HuH-7 (cell line): ENCODE results near the gene PRTN3.

Experiments
- DNase-seq: peaks from one replicate; pipeline ENCODE4 v3.0.0; 2011; ENCODE audit warnings: low spot score

Gene PRTN3, protein sequence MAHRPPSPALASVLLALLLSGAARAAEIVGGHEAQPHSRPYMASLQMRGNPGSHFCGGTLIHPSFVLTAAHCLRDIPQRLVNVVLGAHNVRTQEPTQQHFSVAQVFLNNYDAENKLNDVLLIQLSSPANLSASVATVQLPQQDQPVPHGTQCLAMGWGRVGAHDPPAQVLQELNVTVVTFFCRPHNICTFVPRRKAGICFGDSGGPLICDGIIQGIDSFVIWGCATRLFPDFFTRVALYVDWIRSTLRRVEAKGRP

DNA sequence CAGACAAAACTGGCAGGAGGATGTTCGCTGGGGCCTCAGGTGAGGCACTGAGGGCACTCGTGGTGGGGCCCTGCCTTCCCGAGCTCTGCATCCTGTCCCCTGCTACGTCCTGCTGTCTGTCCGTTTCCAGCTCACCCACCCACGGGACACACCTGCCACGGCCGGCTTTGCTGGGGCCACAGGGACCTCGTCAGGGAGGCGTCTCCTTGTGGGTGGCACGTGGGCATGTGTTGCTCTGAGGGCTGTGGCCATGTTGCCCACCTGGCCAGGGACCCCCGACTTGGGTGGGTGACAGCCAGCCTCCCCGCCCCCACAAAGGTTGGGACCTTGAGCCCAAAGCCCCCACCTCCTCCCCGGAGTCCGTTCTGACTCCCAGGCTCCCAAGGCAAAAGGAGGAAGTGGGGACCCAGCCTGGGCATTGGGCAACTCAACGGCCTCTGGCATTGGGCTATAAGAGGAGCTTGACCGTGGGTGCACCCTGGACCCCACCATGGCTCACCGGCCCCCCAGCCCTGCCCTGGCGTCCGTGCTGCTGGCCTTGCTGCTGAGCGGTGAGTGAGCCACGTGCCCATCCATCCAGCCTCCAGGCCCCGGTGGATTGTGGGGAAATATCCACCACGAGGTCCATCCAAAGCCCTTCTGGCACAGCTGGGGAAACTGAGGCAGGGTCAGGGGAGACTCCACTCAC lies at the start of gene PRTN3:
PRTN3 (plus strand) TSS at position 481 of the 688 bp plus-strand sequence; CDS start at position 491, 10 bp downstream.
- no peak for DNase-seq

DNA sequence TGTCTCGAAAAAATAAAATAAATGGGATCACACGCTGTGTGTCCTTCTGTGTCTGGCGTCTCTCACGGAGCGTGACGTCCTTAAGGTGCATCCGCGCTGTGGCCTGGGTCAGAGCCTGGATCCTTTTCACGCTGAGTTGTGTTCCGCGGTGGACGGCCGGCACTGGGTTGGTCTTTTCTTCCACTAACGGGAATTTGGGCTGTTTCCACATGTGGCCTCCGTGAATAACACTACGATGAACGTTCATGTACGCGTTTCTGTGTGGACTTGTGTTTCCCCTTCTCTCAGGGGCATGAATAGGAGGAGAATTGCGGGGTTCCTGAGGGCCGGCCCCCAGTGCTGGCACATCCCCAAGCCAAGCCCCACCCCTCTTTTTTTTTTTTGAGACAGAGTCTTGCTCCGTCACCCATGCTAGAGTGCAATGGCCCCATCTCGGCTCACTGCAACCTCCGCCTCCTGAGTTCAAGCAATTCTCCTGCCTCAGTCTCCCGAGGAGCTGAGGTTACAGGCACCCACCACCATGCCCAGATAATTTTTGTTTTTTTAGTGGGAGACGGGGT lies 49.7 kb upstream of the PRTN3 start:
- DNase-seq, result no peak

DNA sequence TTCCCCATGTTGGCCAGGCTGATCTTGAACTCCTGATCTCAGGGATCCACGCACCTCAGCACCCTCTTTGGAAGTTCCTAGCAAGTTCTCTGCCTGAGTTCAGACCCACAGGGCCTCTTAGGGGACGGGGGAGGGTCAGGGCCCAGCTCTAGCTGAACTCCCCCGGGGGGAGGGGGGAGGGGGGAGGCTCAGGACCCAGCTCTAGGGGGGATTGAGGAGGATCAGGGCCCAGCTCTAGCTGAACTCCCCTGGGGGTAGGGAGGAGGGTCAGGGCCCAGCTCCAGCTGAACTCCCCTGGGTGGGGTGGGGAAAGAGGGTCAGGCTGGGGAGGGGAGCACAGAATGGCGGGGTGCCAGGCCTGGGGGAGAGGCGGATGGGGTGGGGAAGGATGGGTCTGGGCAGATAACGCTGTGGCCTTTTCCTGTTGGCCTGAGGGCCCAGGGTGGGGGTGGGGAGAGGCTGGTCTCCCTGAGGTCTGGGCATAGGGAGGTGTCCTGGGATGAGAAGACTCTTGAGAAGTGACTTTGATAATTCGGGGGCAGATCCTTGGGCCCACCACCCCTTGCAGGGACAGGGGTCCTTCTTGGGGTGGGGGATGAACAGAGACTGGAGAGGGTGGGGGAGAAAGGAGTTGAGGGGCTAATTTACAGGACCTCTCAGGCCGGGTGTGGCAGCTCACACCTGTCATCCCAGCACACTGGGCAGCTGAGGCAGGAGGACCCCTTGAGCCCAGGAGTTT lies 49.1 kb upstream of the PRTN3 start:
- DNase-seq, result no peak

DNA sequence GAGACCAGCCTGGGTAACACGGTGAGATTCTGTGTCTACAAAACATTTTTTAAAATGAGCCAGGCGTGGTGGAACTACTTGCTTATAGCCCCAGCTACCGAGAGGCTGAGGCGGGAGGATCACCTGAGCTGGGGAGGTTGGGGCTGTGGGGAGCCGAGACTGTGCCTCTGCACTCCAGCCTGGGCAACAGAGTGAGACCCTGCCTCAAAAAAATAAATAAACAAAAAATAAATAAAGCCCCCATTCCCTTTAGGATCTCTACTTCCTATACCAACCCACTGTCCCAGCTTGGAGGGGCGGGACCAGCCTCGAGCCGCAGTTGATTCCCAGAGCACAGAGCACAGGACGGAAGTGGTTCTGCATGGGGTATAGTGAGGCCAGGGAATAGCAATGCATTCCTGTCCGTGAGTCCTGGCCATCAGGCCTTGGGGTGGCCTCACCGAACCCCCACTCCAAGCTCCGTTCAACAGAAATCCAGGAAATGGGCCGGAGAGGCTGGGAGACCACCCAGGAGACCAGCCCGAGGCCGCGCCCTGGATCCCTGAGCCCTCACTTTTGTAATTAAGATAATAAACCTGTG lies 48.4 kb upstream of the PRTN3 start:
- DNase-seq, result no peak

DNA sequence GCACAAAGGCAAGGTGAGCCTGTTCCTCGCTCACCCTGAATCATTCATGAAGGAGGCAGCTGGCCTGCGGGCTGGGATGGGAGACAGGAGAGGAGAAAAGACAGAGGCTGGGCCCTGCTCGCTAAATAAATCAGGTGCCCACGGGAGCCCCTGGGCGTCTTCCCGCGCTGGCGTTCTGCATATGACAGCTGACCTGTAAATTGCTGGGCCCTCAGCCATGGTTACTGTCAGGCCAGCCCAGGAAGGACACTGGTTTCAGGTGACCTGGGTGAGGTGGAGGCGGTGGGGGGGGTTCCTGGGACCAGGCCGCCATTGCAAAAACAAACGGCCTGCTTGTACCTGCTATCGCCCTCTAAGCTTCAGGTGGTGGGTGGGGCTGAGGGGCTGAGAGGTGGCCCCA lies 47.0 kb upstream of the PRTN3 start:
- no peak for DNase-seq

DNA sequence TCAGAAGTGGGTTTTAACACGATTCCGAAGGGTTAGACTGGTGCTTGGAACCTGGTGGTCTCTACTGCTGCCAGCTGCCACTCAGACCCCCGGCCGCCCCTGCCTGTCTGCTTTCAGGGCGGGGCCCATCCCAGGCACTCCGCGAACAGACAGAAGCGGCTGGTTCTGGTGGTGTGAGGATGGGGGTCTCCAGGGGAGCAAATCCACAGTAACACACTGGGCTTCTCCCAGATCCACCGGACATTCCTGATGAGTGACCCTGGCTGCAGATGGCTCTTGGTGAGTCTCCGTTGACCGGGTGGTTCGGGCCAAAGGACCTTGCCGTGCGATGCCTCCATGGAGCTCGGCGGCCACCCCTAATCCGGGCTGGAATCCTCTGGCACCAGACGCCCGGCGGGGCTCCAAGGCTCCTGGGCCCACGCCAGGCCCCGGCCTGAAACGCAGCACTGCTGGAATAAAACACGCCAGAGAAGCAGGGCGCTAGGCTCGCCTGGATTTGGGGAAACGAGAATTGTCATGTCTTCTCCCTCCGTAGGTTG lies 45.7 kb upstream of the PRTN3 start:
- no peak for DNase-seq

DNA sequence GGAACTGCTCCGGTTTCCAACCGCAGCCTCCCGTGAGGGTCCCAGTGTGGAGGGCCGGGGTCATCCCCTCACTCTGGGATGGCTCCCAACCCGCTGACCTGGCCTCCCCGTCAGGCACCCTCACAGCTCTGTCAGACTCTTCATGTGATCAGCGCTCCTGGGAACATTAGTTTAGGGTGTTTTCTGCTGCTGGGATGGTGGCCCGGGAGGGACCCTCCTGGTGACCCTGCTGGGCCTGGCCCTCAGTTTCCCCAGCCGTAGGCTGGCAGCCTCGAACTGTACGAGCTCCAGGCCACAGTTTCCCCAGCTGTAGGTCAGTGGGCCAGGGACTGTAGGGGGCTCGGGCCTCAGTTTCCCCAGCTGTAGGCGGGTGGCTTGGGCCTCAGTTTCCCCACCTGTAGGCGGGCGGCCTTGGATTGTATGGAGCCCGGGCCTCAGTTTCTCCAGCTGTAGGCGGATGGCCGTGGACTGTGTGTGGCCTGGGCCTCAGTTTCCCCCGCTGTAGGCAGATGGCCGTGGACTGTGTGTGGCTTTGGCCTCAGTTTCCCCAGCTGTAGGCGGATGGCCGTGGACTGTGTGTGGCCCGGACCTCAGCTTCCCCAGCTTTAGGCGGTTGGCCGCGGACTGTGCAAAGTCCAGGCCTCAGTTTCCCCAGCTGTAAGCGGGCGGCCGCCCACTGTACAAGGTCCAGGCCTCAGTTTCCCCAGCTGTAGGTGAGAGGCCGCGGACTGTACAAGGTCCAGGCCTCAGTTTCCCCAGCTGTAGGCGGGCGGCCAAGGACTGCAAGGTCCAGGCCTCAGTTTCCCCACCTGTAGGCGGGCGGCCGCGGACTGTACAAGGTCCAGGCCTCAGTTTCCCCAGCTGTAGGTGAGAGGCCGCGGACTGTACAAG lies 44.9 kb upstream of the PRTN3 start:
- DNase-seq, result no peak

DNA sequence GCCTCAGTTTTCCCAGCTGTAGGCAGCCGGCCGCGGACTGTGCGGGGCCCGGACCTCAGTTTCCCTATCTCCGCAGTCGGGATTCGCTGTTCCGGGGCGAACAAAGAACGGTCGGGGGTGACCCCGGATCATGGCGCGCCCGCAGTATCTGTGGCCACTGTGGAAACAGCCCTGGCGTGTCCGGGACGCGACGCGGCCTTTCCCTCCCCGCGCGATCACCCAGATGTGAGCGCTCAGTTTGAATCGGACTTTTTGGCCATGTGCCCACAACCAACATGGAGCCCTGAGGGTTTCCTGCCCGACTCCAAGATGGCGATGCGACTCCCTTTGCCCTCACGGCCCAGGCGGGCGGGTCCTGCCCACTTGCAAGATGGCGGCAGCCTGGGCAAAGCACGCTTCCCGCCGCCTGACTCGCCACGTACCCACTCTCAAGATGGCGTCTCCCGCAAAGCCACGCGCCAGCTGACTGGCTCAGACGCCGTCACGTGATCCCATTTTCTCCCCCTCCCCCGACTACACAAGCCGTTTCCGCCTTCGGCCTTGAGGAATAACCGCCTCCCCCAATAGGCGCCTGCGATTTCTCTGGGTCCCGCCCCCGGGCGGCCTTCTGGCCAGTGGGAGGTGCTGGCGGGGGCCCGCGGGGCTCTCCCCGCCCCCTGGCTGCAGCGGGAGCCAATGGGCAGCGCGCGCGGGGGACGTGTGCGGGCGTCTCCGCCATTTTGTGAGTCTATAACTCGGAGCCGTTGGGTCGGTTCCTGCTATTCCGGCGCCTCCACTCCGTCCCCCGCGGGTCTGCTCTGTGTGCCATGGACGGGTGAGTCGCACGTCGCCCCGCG lies 43.9 kb upstream of the PRTN3 start, which contains the start of gene PTBP1:
PTBP1 (plus strand) TSS at position 761 of the 836 bp plus-strand sequence; CDS start at position 807, 46 bp downstream.
- peak; percentile 96 for DNase-seq

DNA sequence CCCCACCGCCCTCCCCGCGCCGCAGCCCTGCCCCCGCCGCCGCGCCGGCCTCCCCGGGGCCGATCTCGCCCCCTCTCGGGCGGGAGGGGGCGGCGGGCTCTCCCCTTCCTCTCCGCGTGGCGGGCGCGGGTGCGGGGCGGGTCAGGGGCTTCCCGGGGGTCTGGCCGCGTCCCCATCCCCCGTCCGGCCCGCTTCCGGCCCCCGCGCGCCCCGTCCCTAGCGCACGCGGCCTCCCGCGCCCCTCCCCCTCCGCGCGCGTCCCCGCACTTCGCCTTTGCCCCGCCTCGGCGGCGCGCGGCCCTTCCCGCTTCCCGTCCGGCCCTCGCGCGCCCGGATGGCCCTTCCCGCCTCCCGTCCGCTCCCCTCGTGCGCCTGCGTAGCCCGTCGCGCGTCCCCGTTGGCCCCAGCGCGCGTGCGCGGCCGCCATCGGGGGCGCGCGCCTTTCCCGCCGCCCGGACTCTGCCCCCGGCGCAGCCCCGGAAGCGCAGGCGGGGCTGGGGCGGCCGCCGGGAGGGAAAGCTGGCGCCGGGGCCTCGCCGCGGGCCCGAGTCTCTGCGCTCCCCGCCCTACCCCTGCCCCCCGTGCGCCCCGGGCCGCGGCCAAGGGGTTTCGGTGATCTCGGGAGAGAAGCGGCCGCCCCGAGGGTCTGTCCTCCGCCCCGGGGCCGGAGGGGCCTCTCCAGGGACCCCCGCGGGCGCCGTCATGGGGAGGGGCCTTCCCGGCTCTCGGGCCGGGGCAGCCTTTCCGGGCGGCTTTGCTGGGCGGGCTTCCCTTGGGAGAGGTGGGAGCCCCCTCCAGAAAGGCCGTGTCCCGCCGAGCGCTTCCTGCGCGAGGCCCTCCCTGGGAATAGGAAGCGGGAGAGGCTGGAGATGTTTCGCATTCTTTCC lies 43.0 kb upstream of the PRTN3 start:
- DNase-seq, result peak; percentile 91

DNA sequence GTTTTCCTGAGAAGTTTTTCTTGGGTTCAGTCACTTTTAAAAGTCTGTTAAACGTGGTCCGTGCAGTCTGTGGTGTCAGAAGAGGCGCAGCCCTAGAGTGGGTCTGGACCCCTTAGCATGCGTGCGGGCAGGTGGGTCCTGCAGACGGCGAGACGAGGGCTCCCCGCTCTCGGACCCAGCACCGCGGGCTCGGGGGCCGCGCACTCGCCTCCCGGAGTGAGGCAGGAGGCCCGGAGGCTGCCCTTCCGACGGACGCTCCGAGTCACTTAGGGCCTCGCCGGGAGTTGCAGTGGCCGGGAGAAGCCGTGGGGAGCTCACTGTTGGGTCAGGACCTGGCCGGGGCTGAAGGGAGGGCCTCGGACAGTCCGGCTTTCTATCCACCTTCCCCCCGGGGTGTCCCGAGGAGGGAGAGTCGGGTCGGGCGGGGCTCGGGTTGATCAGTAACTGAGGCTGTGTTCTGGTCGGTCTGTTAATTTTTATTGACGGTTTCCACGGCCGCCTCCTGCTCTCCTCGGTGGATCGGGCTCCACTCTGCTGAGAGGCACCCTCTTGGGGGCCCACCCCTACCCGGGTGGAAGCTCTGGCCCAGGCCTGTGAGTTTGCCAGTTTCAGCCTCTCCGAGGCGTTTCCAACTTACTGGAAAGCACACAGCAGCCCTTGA lies 42.3 kb upstream of the PRTN3 start:
- DNase-seq, result no peak

DNA sequence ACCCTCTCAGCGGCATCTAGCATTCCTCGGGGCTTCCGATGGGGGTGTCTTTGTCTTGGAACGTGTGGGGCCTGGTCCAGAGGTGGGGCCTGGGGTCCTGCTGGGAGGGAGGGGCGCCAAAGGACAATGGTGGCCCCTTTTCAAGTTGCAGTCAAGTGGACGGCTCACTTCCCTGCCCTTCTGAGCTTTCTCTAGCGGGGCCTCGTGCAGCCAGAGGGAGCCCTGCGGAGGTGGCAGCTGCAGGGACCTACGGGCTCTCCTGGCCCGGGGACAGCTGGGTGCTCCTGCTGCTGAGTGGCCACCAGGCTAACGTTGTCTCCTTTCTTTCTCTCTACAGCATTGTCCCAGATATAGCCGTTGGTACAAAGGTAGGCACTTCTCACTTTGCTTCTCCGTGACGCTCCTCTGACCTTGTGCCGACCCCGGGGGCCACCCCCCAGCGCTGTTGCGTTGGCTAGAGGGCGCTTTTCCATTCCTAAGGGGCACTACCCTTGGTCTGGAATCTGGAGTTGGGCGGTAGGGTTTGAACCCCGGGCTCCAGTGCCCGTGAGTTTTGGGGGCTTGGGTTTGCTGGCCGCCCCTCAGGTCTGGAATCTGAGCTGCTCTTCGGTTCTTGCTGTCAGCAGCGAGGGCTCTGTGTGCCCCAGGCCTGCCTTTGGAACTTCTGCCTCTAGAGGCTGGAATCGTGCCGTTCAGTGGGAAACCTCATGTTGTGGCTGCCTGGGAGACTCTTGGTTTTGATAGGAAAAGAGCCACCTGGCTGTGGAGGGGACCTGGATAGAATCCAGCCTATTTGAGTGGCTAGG lies 41.5 kb upstream of the PRTN3 start:
- no peak for DNase-seq

DNA sequence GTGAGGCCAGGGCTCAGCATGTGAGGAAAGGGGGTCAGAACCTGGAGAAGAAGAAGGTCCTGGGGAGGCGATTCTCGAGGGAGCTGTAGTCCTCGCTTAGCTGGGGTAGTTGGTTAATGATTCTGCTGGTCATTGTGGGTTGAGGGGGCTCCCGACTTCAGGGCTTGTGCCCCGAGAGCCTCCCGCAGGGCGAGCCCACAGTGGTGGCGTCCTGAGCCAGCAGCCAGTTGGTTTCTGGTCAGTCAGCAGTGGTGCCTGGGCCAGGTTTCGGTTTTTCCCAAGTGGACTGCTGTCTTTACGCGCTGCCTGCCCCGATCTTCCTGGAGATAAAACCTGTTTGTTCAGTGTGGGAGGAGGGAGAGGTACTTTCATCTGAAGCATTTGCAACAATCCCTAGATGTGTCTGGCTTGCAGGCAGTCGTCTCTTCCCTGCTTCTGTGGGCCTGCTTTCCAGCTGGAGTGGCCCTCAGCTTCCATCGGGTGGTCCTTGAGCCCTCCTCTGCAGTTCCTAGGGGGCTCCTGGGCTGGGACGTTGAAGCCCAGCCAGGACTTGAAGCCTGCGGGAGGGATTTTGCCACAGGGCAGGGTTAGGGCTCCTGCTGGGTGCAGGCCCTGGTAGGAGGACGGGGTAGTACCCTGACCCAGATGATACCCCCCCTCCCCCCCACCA lies 40.3 kb upstream of the PRTN3 start:
- DNase-seq, result no peak

DNA sequence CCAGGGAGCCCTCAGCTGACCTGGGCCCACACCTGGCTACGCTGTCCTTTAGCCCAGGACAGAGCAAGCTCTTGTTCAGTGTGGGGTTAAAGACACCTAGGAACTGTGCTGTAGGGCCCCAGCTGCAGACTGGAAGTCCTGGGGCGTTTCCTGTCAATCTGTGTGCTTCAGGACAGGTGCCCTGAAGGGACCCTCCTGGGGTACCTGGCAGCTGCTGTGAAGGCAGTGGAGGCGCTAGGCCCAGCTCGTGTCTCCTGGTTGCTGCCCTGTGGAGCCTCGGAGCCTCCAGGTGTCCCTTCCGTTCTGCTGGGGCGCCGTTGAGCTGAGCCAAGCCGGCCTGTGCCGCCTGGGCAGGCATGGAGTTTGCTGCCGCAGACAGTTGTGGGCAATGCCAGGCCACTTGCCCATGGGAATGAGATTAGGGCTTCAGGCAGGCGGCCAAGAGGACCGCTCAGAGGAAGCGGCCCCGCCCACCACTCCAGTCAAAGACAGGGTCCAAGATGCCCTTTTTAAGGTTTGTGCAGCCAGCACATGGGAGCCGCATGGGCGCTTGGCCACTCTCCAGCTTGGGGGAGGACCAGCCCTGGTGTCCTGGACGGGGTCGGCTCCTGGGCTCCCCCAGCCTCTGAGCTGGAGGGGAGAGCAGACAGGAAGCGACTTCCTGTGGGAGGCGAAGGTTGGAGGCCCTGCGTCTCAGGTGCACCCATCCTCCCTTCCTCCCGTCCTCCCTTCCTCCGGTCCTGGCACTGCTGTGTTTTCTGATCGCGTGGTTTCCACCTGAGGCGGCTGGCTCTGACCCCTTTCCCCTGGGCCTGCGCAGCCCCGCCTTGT lies 39.6 kb upstream of the PRTN3 start:
- DNase-seq, result no peak

DNA sequence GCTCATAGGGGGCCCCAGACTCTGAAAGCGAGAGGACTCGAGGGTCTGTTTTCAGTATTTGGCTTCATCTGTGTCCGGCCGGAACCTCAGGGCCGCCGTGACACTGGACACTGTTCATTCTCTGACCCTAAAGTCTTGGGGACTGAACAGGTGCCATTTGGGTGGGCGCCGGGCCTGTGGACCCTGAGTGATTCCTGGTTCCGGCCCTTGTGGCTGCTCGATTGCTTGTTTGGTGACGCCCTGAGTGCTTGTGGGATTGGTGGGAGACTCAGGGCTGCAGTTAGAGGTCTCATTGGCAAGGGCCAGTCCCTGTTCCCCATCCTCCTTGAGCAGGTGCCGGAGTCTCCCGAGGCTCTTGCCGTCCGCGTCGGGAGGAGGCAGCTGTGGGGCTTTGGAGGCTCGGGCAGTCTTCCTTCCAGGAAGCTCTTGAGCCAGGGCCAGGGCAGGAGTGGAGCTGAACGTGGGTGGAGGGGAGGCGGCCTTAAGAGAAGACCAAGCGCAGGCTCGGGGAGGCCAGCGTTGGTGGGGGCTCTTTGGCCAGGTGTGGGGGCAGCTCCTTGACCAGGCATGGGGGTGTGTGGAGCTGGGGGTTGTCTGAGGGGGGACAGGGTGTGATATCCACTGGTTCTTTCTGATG lies 38.8 kb upstream of the PRTN3 start:
- no peak for DNase-seq

DNA sequence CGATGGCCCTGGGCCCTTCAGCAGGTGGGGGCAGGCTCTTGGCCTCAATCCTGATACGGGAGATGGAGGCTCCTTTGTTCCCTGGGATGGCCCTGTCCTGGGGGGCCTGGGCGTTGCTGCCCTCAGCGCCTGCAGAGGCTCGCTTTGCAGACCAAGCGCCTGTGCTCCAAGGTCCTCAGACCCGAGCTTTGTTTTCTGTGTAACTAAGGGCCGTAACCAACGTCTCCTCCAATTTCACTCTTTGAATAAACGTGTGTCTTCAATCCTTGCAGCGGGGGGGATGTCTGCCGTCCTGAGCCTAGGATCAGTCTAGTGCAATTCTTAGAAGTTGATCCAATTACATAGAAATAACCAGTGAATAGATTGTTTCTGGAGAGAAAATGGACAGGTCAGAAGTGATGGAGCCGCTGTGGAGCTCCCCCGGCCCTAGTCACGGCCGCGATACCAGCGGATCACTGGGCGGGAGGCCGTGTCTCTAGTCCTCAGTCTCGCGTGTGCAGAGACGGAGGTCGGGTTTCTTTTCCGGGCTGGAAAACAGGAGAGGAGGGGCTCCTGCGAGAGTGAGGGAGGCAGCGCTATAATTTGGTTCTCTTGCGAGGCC lies 38.2 kb upstream of the PRTN3 start:
- no peak for DNase-seq
